ENCODE measurements around the gene ATP5F1E. TPM values are rescaled to one million over a fixed set of nuclear protein-coding genes. Genes with fewer than 3 reads are reported as not detected.

Gene ATP5F1E
- total RNA-seq, 1 experiment from 2014 or later: 41.1 TPM

DNA sequence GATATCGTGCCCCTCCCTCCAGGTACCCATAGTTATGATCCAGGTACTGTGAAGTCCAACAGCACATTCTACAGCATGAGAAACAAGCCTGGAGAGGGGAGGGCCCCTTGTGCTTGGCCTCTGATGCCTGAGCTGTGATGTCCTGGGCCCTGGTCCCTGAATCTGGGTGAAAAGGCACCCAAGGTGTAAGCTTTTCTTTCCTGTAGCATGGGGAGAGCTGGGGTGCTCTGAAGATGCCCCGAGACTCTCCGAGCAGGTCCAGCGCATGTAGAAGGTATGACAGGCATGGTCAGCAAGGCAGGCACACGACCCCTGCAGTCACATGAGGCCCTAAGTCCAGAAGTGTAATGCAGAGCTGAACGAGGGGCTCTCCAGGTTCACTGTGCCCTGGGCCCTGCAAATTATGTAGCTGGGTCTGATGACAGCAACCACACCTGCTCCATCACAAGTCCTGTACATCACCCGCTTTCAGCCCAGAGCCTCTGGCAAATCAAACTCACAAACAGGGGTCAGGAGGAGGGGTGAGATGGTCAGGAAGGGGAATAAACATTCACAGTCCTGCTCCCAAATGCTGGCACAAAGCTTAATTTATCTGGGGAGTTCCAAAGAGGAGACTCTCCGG lies 23.3 kb downstream of the ATP5F1E start:
- ChIA-PET CTCF (interaction anchor here (0.6 to 0.8 kb wide), 2 partner anchors 23 to 800 kb away, joined by 3 read pairs; partner anchors contain the start of gene ATP5F1E), POLR2A (interaction anchor here (1.1 kb wide), 1 partner anchor 14 kb away, joined by 8 read pairs; no protein-coding TSS in a partner anchor)
- ATAC-seq (no peak), DNase-seq (ENCODE audit: low spot score) (no peak)
- no peak for TF ChIP-seq RORB (CRISPR knock-in tag; IDR thresholded peaks at IDR 0.05)
- TF ChIP-seq, protein P1, sequence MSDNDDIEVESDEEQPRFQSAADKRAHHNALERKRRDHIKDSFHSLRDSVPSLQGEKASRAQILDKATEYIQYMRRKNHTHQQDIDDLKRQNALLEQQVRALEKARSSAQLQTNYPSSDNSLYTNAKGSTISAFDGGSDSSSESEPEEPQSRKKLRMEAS (CRISPR knock-in tag; IDR thresholded peaks at IDR 0.05): no peak
- H3K4me3 Mint-ChIP-seq: no peak overlapping the region
- no peaks in the 10 kb centered on the region for H3K36me3 Mint-ChIP-seq
- no peak overlapping the region for H3K27ac Mint-ChIP-seq
- H3K9me3 Mint-ChIP-seq: no peaks in the 10 kb centered on the region
- H3K4me1 Mint-ChIP-seq: peaks cover 25% of the 10 kb centered on the region
- H3K27me3 Mint-ChIP-seq (ENCODE audit: low read depth): peaks cover 33% of the 10 kb centered on the region

DNA sequence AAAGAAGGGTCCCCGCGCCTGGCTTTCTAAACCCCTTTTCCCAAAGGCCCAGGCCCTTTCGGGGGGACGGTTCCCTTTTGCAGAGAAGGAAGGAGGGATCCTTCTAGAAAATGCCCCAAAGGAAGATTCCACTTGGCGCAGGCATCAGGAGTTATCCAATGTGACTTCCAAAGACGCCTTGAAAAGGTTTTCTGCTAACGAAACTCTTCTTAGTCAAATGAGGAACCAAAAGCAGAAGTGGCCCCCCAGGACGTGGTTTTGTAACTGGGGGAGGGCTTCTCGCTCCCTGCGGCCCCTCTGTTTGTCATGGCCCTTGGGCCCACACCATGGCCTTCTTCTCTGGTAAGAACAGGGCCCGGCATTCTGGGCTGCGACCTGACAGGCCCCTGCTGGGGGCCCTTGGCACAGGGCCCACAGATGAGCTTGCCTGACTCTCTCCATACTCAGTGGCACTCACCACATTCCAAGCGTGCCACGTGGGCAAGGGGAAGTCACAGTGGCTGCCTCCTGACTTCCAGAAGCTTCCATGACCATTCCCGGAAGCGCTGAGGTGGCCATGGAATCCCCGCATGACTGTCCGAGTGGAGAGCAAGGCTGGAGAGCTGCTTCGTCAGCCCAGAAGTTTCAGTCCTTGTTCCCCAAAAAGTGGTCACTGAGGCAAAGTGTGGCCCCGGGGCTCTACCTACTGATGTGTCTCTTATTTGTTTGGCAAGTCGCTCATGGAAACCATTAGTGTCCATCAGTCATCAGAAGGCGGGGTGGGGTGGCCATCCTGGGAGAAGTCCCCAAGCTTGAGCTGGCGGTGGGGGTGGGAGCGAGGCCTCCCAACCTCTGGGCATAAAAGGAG lies 24.2 kb downstream of the ATP5F1E start:
- no peak for DNase-seq (ENCODE audit: low spot score)
- no peaks in the 10 kb centered on the region for H3K36me3 Mint-ChIP-seq

More for the DNA sequence above, 24.2 kb downstream of the ATP5F1E start:
- Mint-ChIP-seq H3K27me3 (ENCODE audit: low read depth) (peaks cover 31% of the 10 kb centered on the region), H3K4me1 (peaks cover 26% of the 10 kb centered on the region), H3K4me3 (peak overlapping the region; percentile 64), H3K27ac (no peak overlapping the region), H3K9me3 (no peaks in the 10 kb centered on the region)
- ChIA-PET CTCF (interaction anchor here (0.8 kb wide), 1 partner anchor 396 kb away, joined by 3 read pairs; no protein-coding TSS in a partner anchor), POLR2A (interaction anchor here (0.6 to 1.1 kb wide), 2 partner anchors 13 to 492 kb away, joined by 4 to 8 read pairs; partner anchors contain the start of gene APCDD1L)
- TF ChIP-seq ZNF317 (CRISPR knock-in tag; IDR thresholded peaks at IDR 0.05; ENCODE audit: borderline replicate concordance, low read depth): no peak
- no peak for TF ChIP-seq ZNF532 (CRISPR knock-in tag; IDR thresholded peaks at IDR 0.05; ENCODE audit: borderline replicate concordance)
- no peak for TF ChIP-seq KAT7 (CRISPR knock-in tag; IDR thresholded peaks at IDR 0.05; ENCODE audit: borderline replicate concordance)
- TF ChIP-seq ZNF416 (CRISPR knock-in tag; IDR thresholded peaks at IDR 0.05): no peak
- TF ChIP-seq NR1H2 (CRISPR knock-in tag; IDR thresholded peaks at IDR 0.05): no peak
- TF ChIP-seq CREB1 (CRISPR knock-in tag; IDR thresholded peaks at IDR 0.05): no peak
- no peak for TF ChIP-seq IRF2 (CRISPR knock-in tag; IDR thresholded peaks at IDR 0.05; ENCODE audit: borderline replicate concordance, low read depth)
- TF ChIP-seq AFF4 (CRISPR knock-in tag; IDR thresholded peaks at IDR 0.05; ENCODE audit: borderline replicate concordance): no peak
- no peak for TF ChIP-seq AR (CRISPR knock-in tag; IDR thresholded peaks at IDR 0.05)
- no peak for TF ChIP-seq FOXP4 (CRISPR knock-in tag; IDR thresholded peaks at IDR 0.05)
- no peak for ATAC-seq
